HG02943 (cell line): ENCODE measurements around the gene RCAN1.

ENCODE experiments used
- ATAC-seq: cut with Tn5 transposase; IDR thresholded peaks from one replicate; pipeline ENCODE4 v1.9.1; 2021; ENCODE audit warnings: mild to moderate bottlenecking, low read depth, moderate library complexity; ENCODE audit not compliant: unreplicated experiment

RCAN1 gene

DNA sequence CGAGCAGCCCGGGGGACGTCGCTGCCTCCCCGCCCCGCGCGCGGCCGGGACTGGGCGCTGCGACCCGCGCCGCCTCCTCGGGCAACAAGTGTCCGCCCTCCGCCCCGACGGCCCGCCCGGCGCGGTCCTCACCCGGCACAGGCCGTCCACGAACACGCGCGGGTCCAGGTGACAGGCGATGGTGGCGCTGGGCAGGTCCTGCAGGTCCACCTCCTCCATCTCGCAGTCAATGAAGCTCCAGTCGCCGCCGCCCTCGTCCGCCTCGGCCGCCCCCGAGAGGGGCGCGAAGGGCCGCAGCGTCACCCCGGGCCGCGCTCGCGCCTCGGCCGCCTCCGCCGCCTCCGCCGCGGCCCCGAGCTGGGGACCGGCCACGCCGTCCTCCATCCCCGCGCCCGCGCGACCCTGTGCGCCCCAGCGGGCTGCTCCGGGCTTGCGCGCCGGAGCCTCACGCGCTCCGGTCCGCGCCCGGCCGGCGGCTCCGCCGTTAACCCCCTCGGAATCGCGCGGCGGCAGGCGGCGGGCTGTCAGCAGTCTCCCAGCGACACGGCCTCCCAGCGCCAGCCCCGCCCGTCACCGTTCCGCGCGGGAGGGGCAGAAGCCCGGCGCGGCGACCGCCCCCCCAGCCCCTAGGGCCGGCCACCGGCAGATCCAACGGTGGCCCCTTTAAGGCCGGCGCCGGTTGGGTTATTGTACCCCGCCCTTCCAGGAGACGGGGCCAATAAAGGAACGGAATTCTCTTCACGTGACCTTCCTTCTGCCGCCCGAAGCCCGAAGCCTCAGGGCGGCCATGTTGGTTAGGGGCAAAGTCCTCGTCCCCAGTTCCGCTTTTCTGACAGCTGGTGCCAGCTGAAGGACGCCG is at the start of gene RCAN1:
Gene RCAN1 (minus strand): TSS at position 486 of the 859 bp plus-strand sequence. CDS start 102 bp downstream, at position 384.
- ATAC-seq: peak; percentile 96

DNA sequence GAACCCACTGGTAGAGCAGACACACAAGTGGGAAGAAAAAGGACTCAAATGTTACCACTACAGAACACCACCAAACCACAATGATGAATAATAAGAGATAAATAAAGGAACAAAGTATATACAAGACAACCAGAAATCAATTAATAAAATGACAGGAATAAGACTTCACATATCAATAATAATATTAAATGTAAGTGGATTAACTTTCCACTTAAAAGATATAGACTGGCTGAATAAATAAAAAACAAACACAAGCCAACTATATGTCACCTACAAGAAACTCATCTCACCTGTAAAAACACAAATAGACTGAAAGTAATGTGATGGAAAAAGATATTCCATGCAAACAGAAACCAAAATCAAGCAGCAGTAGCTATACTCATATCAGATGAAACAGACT is 46.9 kb upstream of the RCAN1 start:
- ATAC-seq: no peak

DNA sequence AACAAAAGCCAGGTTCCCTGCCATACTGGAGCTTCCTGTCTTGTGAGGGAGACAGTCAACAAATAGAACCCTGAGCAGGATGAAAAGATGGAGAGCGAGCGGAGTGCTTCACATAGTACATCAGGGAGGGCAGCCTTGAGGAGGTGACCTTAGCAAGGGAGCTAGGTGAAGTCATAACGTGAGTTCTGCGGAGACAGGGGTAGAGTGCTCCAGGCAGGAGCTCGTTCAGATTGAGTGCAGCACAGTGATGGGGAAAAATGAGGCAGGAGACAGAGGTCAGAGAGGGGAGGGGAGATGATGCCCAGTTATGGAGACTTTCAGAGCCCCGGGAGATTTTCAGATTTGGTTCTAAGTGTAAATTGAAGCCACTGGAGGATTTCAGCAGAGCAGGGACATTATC is 38.6 kb upstream of the RCAN1 start:
- ATAC-seq: no peak

DNA sequence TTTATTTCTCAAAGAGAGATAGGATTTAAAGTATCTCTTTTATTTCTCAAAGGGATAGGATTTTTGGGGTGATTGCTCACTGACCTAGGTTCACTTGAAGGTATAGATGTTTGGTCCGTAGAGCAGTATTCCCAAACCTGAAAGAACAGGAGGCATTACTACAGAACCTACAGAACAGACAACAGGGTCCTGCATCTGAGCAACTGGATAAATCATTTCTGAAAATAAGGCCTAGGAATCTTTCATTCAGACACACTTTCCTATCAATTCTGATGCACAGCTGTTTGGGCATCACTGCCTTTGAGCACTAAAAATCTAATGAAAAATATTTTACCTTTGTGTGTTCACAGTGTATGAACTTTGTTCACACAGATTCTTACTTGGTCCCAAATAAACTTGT is 36.7 kb upstream of the RCAN1 start:
- ATAC-seq: no peak

DNA sequence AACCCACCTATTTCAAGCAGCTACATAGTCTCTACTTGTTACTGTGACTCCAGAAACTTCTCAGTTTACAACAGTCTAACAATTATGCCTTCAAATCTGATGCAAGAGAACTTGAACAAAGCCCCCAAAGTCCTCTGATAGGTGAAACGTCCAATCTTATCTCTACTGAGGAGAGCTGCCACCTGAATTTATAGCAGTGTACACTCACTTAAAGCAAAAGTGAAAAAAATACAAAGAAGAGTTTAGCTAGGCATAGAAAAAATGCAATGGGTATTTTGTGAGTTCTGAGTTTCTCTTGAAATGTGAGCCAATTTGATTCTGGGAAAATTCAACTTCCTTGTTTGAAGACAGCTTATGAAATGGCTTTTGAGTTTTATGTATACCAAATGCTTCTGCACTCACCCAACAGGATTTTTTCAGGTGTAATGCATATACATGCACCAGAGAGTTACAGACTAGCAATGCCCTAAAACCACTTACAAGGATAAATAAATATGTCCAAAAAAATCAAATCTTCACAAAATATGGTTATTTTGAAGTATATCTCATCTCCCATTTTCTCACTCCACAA is 36.0 kb upstream of the RCAN1 start:
- ATAC-seq: no peak

DNA sequence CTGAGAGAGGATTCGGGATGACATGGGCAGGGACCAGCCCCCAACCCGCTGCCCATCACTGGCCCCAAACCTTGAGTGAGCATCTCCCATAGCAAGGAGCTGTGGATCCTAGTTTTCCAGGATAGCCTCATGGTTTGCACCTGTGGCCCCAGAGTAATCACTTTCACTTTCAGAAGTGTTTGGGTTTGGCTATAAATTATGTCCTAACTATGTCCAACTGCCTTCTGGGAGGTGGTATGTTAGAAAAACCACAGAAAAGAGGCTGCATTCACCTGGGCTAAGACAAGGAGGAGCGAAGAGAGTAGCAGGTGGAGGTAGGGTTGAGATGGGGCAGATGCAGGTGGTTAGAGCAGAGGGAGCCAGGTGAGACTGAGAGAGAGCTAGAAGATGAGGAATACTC is 34.5 kb upstream of the RCAN1 start:
- no peak for ATAC-seq

DNA sequence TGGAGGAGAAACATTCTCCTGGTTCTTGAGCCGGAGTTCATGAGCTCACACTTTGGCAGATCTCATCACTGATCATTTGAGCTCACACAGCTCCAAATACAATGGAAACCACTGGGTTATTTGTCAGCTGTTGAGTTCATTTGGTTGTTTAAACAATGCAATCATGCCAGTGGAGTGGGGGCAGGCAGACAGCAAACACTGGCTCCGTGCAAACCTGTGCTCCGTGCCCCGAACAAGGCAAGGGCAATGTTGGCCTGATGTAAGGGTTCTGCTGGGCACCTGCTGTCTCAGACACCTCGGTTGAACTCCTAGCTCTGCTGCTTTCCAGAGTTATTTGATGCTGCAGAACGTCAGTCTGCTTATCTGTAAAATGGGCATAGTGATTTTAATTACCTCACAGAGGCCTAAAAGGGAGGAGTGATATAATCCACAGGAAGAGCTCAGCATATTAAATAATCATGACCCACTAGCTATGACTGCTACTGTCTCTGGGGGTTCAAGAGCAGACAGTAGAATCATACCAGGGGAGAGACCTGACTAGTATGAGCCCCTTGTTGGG is 33.9 kb upstream of the RCAN1 start:
- no peak for ATAC-seq

DNA sequence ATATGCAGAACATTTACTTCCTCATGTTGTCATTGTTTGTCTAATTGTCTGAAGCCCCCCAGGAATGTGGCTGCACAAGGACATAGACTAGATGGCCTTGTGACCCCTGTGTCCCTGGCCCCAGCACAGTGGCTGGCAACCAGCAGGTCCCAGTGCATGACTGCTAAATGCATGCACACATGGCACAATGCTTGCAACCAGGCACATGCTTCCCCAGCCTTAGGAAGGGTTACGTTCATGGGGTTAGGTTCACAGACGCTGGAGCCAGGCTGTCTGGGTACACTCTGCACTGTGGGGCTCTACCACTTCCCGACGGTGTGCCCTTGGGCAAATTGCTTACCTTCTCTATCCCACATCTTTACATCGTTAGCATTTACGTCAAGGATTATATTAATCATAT is 32.6 kb upstream of the RCAN1 start:
- ATAC-seq: no peak

DNA sequence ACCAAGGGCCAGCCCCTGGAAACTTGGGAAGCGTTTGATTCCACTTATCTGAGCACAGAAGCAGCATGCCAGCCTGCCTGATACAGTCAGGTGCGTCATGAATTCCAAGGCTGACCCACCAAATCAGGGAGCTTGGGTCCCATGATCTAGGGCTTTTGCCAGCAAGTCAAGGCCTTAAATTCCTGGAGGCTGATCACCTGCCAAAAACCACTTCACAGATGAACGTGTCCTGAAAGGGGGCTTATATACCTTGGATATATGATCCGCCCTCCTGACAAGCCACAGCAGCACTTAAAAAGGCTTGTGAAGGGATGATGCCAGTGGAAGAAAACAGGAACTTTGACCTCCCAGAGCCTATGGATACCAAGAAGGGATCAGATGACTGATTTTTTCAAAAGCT is 29.9 kb upstream of the RCAN1 start:
- ATAC-seq: no peak

DNA sequence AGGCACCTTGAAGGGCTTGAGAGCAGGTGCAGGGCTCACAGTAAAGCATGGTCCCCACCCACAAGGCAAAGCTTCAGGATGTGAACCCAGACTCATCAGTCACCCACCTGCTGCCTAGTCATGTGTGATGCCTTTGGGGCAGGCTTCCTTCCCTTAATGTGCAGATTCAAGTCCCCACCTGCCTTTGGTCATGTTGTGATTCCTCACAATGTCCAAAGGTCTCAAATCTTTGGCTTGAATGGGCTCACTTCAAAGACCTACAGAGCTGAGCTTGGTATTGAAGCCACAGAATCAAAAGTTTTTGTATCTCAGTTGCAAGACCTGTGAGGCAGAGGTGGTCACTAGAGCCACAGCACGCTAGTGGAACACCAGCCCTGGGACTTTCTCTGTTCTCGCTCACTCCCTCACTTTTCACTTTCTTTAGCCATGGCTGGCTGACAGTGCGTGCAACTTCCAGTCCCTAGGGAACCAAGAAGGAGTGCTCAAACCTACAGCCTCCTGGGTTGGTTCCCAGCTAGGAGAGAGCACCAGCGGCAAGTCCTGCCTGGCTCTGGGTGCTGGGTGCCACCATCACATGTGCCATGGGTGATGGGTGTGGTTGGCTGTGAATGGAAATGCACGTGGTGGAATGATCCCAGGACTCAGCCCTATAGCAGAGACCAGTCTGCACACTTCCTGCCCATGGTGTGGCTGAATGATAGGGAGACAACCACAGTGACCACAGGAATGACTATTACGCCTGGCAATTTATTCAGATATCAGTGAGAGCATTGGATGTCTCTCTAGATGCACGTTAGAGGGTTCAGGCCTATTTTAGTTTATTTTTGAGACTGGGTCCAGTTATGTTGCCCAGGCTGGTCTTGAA is 27.5 kb upstream of the RCAN1 start:
- ATAC-seq: peak; percentile 49

DNA sequence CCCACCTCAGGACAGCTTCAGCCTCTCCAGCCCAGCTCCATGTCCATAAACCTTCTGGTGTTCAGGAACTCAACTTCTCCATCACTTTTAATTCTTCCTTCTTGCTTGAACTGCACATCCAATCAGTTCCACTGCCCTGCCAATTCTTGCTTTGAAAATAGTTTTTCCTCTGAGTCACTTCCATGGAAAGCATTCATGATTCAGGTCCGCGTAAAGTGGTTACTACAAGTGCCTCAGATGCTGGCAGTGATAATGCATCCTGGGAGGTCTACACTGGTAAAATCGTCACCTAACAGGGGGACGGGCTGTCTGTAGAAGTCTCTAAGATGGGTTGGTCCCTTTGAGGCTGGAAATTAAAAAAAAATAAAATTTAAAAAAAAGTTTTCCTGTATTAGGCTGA is 25.9 kb upstream of the RCAN1 start:
- no peak for ATAC-seq

DNA sequence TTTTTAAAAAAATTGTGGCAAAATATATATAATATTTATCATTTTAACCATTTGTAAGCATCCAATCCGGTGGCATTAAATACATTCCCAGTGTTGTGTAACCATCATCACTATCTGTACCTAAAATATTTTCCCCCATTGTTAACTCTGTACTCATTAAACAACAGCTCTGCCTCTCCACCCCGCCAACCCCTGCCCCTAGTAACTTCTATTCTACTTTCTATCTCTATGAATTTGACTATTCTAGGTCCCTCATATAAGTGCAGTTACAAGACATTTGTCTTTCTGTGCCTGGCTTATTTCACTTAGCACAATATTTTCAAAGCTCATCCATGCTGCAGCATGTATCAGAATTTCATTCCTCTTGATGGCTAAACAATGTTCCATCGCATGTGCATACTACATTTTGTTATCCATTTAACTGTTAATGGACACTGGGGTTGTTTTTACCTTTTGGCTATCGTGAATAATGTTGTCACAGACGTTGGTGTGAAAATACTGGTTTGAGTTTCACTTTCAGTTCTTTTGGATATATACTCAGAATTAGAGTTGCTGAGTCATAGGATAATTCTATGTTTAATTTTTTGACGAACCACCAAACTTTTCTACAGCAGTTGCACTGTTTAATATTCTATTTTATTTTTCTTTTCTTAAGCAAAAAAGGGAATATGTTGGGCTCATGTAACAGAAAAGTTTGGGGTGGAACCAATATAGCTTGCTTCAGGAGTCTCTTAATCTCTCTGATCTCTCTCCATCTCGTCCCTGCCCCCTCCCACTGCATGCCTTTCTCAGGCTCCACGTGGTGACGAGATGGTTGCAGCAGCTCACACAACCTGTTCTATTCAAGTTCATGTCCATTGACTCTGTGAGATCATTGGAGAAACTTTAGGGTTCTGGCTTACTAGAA is 25.2 kb upstream of the RCAN1 start:
- no peak for ATAC-seq

DNA sequence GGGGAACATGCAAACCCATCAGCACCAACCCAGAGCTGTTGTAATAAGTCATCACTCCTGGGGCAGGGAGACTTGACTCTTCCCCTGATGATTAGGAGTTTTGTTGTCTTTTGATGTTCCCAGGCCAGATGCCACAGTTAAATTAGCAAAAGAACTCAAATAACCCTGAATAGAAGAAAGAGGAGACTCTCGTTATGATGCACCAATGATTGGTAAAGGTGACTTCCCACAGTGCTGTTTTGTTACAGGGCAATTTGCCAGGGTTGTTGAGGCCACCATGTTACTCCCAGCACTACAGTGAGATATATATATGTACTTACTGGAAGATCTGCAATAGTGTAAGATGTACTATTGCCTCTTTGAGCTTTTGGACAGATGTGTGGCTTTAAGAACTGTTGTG is 24.3 kb upstream of the RCAN1 start:
- ATAC-seq: no peak

DNA sequence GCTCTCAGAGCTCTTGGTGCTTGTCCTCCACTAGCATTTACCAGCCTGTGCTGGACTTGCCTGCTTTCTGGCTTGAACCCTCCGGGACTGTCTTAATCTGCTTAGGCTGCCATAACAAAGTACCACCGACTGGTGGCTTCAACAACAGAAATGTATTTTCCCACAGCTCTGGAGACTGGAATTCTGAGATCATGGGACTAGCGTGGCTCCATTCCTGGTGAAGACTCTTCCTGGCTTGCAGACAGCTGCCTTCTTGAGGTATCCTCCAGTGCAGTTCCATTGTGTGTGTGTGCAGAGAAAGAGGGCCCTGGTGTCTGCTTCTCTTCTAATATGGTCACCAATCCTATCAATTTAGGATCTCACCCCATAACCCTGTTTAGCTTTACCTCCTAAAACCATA is 22.0 kb upstream of the RCAN1 start:
- ATAC-seq: no peak

DNA sequence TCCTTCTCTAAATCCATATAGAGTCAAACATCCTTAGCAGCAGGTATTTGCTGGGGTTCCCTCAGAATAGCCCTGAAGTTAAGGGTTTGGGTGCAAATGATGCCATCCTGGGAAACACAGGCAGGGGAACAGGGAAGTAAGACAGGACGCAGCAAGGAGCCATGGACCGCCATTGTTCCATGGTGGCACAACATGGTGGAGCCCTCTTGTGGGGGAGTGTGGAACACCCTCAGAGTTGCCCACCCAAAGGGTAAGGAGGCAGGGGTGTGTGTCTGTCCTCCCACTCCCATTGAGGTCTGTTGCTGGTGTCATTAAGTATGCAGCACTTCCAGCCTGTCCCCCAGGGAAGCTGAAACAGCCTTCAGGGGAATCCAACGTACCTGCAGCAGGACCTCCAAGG is 20.4 kb upstream of the RCAN1 start:
- ATAC-seq: no peak

DNA sequence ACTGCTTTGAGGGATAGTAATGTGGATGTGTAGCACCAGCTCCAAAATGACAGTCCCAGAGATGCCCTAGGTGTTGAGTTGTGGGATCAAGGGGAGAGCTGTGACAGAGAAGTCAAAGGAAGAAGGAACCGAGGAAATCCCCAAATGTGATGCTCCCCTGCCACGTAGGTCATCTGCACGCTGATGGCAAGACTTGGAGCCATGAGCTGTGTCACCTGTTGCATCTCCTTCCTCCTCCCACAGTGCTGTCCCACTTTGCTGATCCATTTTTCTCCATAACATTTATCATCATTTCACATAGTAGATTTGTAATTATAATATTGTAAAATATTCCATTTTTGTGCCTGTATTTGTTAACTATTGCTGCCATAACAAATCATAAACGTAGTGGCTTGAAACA is 17.6 kb upstream of the RCAN1 start:
- ATAC-seq: no peak

DNA sequence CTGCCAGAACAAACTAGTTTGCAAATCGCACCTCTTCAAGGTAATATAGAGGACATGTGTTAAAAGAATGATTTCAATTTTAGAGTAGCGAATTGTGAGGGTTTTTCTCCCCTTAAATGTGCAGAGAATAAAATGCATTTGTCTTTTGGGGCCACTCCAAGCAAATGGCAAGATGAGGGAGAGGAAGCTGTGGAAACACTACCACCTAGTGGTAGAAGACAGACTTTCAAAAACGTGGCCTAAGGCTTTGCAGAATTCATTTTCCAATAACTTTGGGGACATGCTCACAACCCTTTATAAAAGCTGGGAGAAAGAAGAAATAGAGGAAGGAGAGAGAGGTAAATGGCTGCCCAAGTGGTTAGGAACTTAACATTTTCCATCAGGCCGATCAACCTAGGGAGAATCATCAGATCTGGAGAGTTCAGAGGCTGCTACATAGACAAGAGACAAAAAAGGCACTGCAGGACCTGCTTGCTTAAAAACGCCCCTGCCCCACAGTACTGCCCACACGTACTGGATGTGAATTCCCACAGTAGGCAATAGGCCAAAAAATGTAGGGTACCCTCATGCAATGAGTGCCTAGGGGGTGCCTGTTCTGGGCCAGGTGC is 15.7 kb upstream of the RCAN1 start:
- ATAC-seq: no peak

DNA sequence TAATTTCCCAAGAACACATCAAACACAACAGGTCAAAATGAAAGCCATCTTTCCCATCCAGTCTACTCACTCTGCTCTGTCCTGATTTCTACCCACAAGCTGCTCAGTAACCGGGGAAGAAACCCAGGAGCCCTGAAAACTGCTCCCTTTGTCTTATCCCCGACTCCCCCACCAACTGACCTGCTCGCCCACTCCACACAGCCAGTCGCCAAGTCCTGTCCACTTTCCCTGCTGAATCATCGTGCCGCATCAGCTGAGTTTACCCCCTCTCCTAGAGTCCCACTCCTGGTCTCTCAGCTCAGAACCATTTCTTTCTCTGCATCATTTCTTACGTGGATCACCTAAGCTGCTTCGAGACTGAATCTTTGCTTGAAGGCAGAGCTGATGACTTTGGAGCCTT is 11.2 kb upstream of the RCAN1 start:
- no peak for ATAC-seq

DNA sequence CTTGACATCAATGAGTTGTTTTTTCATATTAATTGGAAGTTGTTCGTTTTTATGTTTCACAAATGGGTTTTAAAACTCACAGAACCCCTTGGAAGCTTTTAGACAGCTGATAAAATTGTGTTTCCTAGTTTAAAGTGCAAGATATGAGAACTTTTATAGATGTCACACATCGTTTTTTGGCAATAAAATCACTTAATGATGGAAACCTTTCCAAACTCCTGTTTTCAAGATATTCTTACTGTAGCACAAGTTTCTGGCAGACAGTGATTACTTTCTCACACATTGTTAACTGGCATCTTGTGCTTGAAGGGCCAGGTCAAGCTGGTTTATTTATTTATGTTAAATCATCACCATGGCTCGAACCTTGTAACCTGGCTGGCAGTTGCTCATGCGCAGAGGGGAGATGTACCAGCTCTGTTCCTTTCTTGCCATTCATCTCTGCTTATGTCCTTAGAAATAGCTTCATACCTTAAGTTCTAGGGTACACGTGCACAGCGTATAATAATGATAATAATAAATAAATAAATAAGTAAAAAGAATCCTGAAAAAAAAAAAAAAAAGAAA is 10.2 kb upstream of the RCAN1 start:
- ATAC-seq: no peak
